ENCODE results near the gene CCDC14. TPM values are rescaled to one million over a fixed set of nuclear protein-coding genes. Genes with fewer than 3 reads are reported as not detected.

Gene CCDC14
- polyA plus RNA-seq, 3 donors, result 1.1 to 37.2 (median 4.0) TPM

DNA sequence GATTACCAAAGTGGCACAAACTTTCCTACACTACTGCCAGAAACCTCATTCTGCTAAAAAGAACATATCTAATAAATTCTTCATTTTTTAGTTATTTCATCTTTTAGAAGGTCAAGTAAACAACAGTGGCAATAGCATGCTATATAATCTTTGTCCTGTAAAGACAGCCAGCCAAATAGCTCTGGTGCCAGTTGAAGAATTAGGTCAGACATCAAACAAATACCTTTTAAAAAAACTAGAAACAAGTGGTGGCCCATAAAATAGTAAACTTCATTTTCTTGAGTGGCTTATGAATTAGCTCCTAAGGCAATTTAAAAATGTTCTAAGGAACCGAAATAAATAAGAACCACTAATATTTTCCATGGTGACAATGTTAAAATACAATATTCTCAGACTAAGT, 19.5 kb downstream of the CCDC14 start:
- Histone ChIP-seq H3K36me3 (replicated peaks in 1 of 2; ENCODE audit: control insufficient read depth in 1 of 2, insufficient read depth in 2 of 2, low read length in 2 of 2) (peaks cover 23 to 45% of the 10 kb centered on the region in 2 donors), H3K9ac (ENCODE audit: insufficient read depth, low read length, poor library complexity, severe bottlenecking) (no peak overlapping the region), H3K27me3 (ENCODE audit: control insufficient read depth in 2 of 2, insufficient read depth in 2 of 2, low read length in 2 of 2) (no peaks in the 10 kb centered on the region), H3K27ac (ENCODE audit: low read depth in 1 of 2, low read length in 2 of 2) (no peak overlapping the region), H3K4me3 (replicated peaks in 1 of 3; ENCODE audit: low read depth in 2 of 3, low read length in 3 of 3) (no peak overlapping the region), H3K79me2 (ENCODE audit: insufficient read depth, low read length) (no peaks in the 10 kb centered on the region), H3K4me1 (ENCODE audit: control insufficient read depth in 1 of 2, insufficient read depth in 2 of 2, low read length in 2 of 2) (no peaks in the 10 kb centered on the region), H3K4me2 (replicated peaks; ENCODE audit: extremely low read depth, low read length, poor library complexity, severe bottlenecking) (no peak overlapping the region), H2AFZ (ENCODE audit: insufficient read depth, low read depth, low read length, poor library complexity, severe bottlenecking) (no peak overlapping the region), H3K9me3 (replicated peaks in 1 of 2; ENCODE audit: control insufficient read depth in 1 of 2, insufficient read depth in 1 of 2, low read length in 2 of 2) (no peaks in the 10 kb centered on the region), H4K20me1 (ENCODE audit: insufficient read depth, low read length) (no peaks in the 10 kb centered on the region)
- no peak overlapping the region for H3K27ac Mint-ChIP-seq
- no peak overlapping the region for H3K4me3 Mint-ChIP-seq
- H3K27me3 Mint-ChIP-seq (ENCODE audit: low read depth in 3 of 3), result no peaks in the 10 kb centered on the region
- H3K9me3 Mint-ChIP-seq, result no peaks in the 10 kb centered on the region
- no CpG with 5 or more reads among the region's 1 CpG for WGBS (ENCODE audit: insufficient coverage)
- H3K4me1 Mint-ChIP-seq, result peaks cover 3% of the 10 kb centered on the region
- TF ChIP-seq, protein P1, sequence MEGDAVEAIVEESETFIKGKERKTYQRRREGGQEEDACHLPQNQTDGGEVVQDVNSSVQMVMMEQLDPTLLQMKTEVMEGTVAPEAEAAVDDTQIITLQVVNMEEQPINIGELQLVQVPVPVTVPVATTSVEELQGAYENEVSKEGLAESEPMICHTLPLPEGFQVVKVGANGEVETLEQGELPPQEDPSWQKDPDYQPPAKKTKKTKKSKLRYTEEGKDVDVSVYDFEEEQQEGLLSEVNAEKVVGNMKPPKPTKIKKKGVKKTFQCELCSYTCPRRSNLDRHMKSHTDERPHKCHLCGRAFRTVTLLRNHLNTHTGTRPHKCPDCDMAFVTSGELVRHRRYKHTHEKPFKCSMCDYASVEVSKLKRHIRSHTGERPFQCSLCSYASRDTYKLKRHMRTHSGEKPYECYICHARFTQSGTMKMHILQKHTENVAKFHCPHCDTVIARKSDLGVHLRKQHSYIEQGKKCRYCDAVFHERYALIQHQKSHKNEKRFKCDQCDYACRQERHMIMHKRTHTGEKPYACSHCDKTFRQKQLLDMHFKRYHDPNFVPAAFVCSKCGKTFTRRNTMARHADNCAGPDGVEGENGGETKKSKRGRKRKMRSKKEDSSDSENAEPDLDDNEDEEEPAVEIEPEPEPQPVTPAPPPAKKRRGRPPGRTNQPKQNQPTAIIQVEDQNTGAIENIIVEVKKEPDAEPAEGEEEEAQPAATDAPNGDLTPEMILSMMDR (IDR thresholded peaks at IDR 0.05), result no peak
- DNase-seq, result no peak
- H3K36me3 Mint-ChIP-seq, result peaks cover 47 to 54% of the 10 kb centered on the region in 2 donors
- intact Hi-C loops (cut with micrococcal nuclease), result no loop called here

DNA sequence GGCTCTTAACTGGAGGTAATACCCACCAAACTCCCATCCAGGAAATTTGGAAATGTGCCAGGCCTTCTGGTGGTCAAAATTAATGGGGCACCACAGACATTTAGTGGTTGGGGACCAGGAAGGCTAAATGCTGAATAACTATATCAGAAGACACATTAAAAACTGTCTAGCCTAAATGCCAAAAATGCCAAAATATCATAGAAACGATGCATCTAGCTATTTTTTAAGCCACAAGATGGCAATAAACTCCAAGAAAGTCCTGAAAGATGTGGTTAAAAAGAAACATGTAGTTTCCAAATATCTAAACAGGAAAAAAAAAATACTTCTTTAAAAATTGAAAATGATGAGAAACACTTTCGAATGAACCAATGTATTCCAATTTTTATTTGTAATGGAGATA, 19.9 kb downstream of the CCDC14 start:
- H3K27ac ChIP-seq (ENCODE audit: low read depth in 1 of 2, low read length in 2 of 2), result no peak overlapping the region
- Mint-ChIP-seq H3K36me3 (peaks cover 50 to 54% of the 10 kb centered on the region in 2 donors), H3K27me3 (ENCODE audit: low read depth in 3 of 3) (no peaks in the 10 kb centered on the region), H3K4me1 (peaks cover 3% of the 10 kb centered on the region), H3K27ac (no peak overlapping the region), H3K4me3 (no peak overlapping the region), H3K9me3 (no peaks in the 10 kb centered on the region)
- H3K4me3 ChIP-seq (replicated peaks in 1 of 3; ENCODE audit: low read depth in 2 of 3, low read length in 3 of 3), result no peak overlapping the region
- TF ChIP-seq, protein P1 (IDR thresholded peaks at IDR 0.05), result no peak
- H3K9me3 ChIP-seq (replicated peaks in 1 of 2; ENCODE audit: control insufficient read depth in 1 of 2, insufficient read depth in 1 of 2, low read length in 2 of 2), result no peaks in the 10 kb centered on the region
- no peaks in the 10 kb centered on the region for H3K4me1 ChIP-seq (ENCODE audit: control insufficient read depth in 1 of 2, insufficient read depth in 2 of 2, low read length in 2 of 2)
- H3K79me2 ChIP-seq (ENCODE audit: insufficient read depth, low read length), result no peaks in the 10 kb centered on the region
- no peak for DNase-seq
- peaks cover 23 to 41% of the 10 kb centered on the region in 2 donors for H3K36me3 ChIP-seq (replicated peaks in 1 of 2; ENCODE audit: control insufficient read depth in 1 of 2, insufficient read depth in 2 of 2, low read length in 2 of 2)
- no peak overlapping the region for H3K9ac ChIP-seq (ENCODE audit: insufficient read depth, low read length, poor library complexity, severe bottlenecking)
- H3K4me2 ChIP-seq (replicated peaks; ENCODE audit: extremely low read depth, low read length, poor library complexity, severe bottlenecking), result no peak overlapping the region
- intact Hi-C loops (cut with micrococcal nuclease), result no loop called here
- H3K27me3 ChIP-seq (ENCODE audit: control insufficient read depth in 2 of 2, insufficient read depth in 2 of 2, low read length in 2 of 2), result no peaks in the 10 kb centered on the region
- no CpG with 5 or more reads among the region's 2 CpGs for WGBS (ENCODE audit: insufficient coverage)
- no peaks in the 10 kb centered on the region for H4K20me1 ChIP-seq (ENCODE audit: insufficient read depth, low read length)
- no peak overlapping the region for H2AFZ ChIP-seq (ENCODE audit: insufficient read depth, low read depth, low read length, poor library complexity, severe bottlenecking)

Data from CD14-positive monocyte (primary cell).